HG03159 (cell line): ENCODE data around the gene ABL2.
A peak's percentile ranks its signal among the peaks of the same experiment; 100 is the strongest.
"Not testable (repeated sequence)": the region's sequence is repeated elsewhere in the genome, so short reads cannot be mapped to it uniquely, and the experiment has no call there.

ENCODE experiments used
- ATAC-seq: cut with Tn5 transposase; IDR thresholded peaks from one replicate; pipeline ENCODE4 v1.9.1; 2021; ENCODE audit warnings: mild to moderate bottlenecking, moderate library complexity; ENCODE audit not compliant: unreplicated experiment

ABL2 gene

GRCh38 chr1:179137617-179138255 lies 91.7 kb downstream of the ABL2 start:
- ATAC-seq = no peak

GRCh38 chr1:179135707-179136106 lies 93.8 kb downstream of the ABL2 start:
- not testable (repeated sequence) for ATAC-seq

GRCh38 chr1:179135168-179135567 lies 94.3 kb downstream of the ABL2 start:
- not testable (repeated sequence) for ATAC-seq

- ATAC-seq = peak; percentile 96
Observed at GRCh38 chr1:179129702-179130473, 99.6 kb downstream of the ABL2 start.

GRCh38 chr1:179128520-179128919 lies 101.0 kb downstream of the ABL2 start:
- no peak for ATAC-seq

- no peak for ATAC-seq
Observed at GRCh38 chr1:179127163-179127895, 102.1 kb downstream of the ABL2 start.

- ATAC-seq = no peak
Observed at GRCh38 chr1:179126338-179127060, 103.0 kb downstream of the ABL2 start.

- no peak for ATAC-seq
Observed at GRCh38 chr1:179124873-179125272, 104.6 kb downstream of the ABL2 start.

- ATAC-seq = no peak
Observed at GRCh38 chr1:179121159-179121938, 108.1 kb downstream of the ABL2 start.

- ATAC-seq = no peak
Observed at GRCh38 chr1:179120736-179121135, 108.7 kb downstream of the ABL2 start.

- ATAC-seq = no peak
Observed at GRCh38 chr1:179119513-179119912, 110.0 kb downstream of the ABL2 start.

- no peak for ATAC-seq
Observed at GRCh38 chr1:179115181-179115580, 114.3 kb downstream of the ABL2 start.

GRCh38 chr1:179108644-179109043 lies 120.8 kb downstream of the ABL2 start:
- no peak for ATAC-seq

- no peak for ATAC-seq
Observed at GRCh38 chr1:179107706-179108629, 121.5 kb downstream of the ABL2 start.

GRCh38 chr1:179105393-179105792 lies 124.1 kb downstream of the ABL2 start:
- no peak for ATAC-seq

GRCh38 chr1:179104611-179105250 lies 124.7 kb downstream of the ABL2 start:
- ATAC-seq = no peak

- ATAC-seq = no peak
Observed at GRCh38 chr1:179103999-179104398, 125.5 kb downstream of the ABL2 start.

GRCh38 chr1:179101566-179101965 lies 127.9 kb downstream of the ABL2 start:
- ATAC-seq = no peak

GRCh38 chr1:179099891-179100290 lies 129.6 kb downstream of the ABL2 start:
- no peak for ATAC-seq
